ENCODE measurements around the gene APOA4.

The APOA4 gene

DNA sequence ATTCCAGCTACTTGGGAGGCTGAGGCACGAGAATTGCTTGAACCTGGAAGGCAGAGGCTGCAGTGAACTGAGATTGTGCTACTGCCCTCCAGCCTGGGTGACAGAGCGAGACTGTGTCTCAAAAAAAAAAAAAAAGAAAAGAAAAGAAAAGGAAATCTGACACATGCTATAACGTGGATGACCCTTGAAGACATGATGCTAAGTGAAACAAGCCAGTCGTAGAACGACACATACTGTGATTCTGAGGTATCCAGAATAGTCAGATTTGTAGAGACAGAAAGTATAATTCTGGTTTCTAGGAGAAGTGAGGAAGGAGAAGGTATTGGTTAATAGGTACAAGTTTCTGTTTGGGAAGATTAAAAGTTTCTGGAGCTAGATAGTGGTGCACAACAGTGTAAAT, 24.7 kb downstream of the APOA4 start:
- DNase-seq = no peak

- DNase-seq = no peak
Measured at GRCh38 chr11:116797816-116798215, 25.3 kb downstream of the APOA4 start.

GRCh38 chr11:116796548-116796947, 26.6 kb downstream of the APOA4 start:
- no peak for DNase-seq

- no peak for DNase-seq
Measured at GRCh38 chr11:116794851-116795250, 28.3 kb downstream of the APOA4 start.

- DNase-seq = peak in 1 of 2 experiments; percentile 13
Measured at GRCh38 chr11:116793772-116794097, 29.4 kb downstream of the APOA4 start.

DNA sequence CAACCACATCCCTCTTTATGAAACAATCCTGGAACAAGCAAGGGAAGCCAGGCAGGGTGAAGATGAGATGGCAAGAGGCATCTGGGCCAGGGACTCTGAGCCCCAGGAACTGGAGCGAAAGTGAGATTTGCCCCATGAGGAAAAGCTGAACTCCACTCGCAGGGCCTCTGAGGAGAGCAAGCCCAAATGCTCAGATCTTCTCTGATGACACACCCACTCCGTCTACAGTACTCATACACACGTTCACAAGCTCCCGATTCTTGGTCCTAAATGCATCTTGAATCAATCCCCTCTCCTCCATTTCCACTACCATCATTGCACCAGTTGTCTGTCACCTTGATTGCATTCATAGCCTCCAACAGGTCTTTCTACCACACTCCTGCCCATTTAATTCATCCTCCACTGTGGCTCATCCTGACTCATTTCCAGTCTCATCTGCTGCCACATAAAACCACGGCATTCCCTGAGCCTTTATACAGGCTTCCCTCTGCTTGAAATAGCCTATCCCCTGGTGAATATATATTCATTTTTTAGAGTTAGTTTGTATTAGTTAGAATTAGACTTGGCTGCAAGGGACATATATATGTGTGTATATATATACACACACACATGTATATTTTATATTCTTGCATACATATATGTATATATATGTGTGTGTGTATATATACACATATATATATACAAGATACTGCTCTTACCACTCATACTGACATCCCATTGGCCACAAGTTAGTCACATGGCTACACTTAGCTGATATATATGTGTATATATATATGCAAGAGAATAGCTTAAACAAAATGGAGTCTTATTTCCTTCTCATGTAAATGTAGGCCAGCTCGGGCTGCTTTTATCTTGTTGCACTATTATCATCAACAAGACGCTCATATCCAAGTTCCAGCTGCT, 30.0 kb downstream of the APOA4 start:
- peak in 1 of 2 experiments; percentile 7 for DNase-seq

DNA sequence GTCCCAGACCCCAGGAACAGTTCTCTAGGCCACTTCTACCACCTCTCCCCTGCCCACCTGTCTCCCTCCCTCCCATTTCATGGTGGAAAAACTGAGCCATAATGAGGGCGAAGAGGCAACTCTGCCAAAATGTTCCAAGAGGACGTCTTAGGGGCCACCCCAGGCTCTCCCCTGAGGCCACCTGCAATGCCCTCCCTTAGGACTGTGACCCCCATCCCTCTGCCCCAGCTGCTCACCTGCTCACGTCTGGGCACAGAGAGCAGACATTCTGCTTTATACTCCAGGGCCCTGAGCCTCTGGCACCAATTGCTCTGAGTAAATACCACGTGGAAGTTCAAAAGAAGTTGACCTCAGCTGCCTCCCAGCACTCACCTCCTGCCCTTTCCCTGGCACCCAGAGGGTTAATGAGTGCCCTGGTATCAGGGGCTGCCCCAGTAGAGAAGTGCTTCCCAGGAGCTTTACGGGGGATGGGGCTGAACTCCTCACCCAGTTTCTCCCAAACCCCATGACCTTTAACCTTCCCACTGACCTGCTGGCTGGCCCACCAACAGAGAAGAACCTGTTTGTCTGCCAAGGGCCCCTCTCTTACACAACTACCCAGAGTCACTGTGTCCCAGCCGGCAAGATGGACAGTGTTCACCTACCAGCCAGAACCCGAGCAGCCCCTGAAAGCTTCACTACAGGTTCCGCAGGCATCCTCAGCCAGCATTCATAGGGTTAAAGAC, 30.8 kb downstream of the APOA4 start:
- DNase-seq = no peak

GRCh38 chr11:116791813-116792143, 31.3 kb downstream of the APOA4 start, which contains the start of gene APOA5:
Gene APOA5, minus strand, starts transcription at chr11:116791879. Its CDS starts 19 bp downstream, at chr11:116791860.
- no peak for DNase-seq

DNA sequence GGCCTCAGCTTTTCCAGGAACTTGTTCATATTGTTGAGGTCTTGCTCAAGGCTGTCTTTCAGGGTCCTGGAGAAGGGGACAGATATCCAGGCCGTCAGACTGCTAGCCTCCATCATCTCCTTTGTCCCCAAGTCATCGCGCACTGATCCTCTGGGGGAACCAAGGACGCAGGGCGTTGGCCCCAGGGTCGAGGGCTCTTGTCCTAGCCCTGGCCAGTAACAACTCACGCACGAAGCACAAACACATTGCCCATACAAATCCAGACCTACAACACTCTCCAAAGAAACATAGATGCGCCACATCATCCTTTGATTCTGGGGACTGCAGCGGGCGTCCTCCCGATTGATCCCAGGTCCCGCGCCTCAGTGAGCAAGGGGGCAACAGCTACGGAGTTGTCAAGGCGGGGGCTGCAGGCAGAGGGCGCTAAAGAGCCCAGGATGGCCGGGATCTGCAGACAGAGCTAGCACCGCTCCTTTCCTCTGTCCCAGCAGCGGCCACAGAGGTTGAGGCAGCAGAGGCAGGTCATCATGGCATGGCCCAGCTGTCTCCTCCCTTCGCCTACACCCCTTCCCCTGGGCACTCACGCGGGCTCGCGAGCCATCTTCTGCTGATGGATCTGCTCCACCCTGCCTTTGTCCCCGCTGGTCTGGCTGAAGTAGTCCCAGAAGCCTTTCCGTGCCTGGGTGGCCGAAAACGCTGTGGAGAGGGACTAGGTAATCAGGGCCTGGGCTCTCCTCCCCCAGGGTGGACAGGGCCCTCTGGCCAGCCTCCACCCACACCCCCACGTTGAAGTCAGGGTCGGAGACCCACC, 31.9 kb downstream of the APOA4 start:
- DNase-seq = peak; percentile 47 to 55

- no peak for DNase-seq
Measured at GRCh38 chr11:116790167-116791001, 32.7 kb downstream of the APOA4 start.

DNA sequence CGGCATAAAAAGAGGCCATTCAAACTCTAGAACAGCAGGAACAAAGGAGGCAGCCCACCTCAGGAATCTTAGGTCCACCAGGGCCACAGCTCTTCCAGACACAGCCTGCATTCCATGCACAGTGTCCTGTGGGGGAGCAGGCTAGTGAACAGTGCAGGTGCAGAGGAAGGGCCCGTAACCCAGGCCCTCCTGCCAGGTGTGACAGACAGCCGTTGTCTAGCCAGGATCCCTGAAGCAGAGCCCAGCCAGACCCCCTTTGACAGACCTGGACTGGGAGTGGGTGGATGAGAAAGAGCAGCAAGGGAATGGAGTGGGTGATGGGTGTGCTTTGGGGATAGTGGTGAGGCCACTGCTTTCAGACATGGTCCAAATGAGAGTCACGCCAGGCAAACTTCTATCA, 34.1 kb downstream of the APOA4 start:
- DNase-seq = no peak

- DNase-seq = no peak
Measured at GRCh38 chr11:116788534-116788933, 34.6 kb downstream of the APOA4 start.

- DNase-seq = peak; percentile 50 to 66
Measured at GRCh38 chr11:116787786-116788486, 35.2 kb downstream of the APOA4 start, which contains the start of gene ZPR1. Gene ZPR1, minus strand, starts transcription at chr11:116788023. Its CDS starts 33 bp downstream, at chr11:116787990.

DNA sequence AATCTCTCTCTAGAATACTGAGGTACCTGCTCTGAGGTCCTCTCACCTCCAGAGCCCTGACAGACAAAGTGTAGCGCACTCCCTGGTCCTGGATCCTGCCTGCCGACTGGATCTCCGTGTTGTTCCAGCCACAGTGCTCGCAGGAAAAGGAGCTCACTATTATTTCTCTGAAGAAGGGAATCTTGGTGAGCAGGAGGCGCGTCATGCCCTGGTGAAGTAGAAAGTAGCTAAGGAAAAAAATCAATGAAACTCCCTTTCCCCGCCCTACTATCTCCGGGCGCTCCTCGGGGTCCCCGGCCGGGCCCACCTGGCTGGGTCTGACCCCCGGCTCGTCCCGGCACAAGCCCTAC, 35.7 kb downstream of the APOA4 start:
- DNase-seq = no peak

DNA sequence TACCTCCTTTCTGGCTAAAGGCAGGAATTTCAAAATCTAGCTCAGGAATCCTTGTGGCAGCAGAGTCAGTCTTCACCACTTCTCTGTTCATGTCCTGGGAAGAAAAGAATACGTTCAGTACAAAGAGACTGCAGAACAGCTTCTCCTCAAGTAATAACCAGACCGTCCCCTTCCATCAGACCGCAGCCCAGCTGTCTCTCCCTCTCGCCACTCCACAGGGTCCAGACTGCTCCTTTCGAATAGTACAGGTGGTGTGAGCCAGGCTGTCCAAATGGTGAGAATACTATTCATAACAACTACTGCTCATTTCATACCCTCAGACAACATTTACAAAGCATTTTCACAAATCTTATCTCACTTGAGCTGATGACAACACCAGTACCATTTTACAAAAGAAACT, 36.1 kb downstream of the APOA4 start:
- DNase-seq = no peak

DNA sequence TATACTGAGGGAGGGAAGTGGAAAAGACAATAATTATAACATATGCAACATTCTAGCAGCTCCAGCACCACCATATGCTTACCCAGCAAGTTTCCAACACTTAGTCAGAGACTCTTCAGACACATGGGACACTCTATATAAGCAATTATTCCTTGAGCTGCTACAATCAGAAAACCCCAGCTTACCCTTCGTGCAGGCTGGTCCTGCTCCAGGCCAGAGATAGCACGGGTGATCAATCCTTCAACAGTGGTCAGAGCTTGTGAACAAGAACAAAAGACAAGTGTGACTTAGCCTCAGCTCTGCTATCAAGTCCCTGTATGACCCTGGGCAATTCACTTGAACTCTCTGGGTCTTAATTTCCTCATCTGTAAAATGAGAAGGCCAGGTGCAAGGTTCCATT, 36.8 kb downstream of the APOA4 start:
- no peak for DNase-seq

DNA sequence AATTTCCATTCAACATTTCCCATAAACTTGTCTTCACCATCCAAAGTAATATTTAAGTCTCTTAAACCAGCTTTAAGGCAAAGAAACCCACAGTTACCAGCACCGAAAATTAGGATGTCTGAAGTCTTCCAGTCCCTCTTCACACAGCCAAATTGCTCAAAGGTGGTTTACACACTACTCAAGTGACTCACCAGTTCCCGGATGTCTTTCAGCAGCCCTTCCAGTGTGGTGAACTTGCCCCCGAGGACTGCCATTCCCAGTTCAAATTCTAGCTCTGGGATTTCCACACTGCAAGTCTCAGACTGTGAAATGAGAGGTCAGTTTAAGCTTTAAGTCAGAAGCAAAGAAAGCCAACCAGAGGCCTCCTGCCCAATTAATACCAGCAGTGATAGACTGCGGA, 40.4 kb downstream of the APOA4 start:
- DNase-seq = no peak

DNA sequence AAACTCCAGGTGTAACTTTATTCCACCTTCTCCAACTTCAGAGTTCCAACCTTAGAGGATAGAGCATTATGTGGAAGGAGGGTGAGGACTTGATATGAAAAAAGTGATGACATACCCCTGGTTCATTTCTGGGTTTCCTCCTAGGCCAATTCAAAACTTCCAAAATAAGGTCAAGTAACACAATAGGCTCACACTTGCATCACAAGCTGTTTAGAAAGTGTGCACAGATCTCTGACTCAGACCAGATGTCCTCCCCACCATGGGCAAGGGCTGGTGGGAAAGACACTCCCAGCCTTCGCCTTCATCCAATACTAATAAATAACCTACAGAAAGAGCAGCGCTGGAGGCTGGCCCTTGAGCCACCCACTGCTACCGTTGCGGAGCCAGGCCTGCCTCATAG, 44.5 kb downstream of the APOA4 start:
- DNase-seq = no peak

- DNase-seq = no peak
Measured at GRCh38 chr11:116777056-116777455, 46.0 kb downstream of the APOA4 start.

DNA sequence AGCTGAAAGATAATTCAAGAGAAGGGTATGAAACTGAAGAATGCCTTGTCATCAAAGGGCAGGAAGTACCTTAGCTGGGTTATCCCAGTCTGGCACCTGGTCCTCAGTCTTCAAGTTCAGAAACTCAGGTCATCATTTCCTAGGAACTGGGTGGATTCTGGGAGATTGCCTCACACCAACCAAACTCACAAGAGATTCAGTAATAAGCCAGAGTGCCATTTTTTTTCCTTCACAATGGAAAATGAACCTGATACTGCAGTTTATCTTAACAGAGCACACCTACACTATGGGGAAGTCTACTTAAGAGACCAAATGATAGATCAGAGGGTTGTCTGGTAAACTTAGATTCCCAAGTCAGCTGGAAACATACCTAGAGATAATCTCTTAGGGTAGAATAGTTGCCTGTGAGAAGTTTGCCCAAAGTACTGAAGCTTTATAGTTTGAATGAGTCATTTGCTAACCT, 46.6 kb downstream of the APOA4 start:
- DNase-seq = no peak

- DNase-seq = no peak
Measured at GRCh38 chr11:116775975-116776374, 47.1 kb downstream of the APOA4 start.

GRCh38 chr11:116774661-116775060, 48.4 kb downstream of the APOA4 start:
- DNase-seq = no peak

Measured in AML-193 (cell line).